ENCODE data around the gene CCDC184.
"Not testable (repeated sequence)": the region's sequence is repeated elsewhere in the genome, so short reads cannot be mapped to it uniquely, and the experiment has no call there.

Gene CCDC184

DNA sequence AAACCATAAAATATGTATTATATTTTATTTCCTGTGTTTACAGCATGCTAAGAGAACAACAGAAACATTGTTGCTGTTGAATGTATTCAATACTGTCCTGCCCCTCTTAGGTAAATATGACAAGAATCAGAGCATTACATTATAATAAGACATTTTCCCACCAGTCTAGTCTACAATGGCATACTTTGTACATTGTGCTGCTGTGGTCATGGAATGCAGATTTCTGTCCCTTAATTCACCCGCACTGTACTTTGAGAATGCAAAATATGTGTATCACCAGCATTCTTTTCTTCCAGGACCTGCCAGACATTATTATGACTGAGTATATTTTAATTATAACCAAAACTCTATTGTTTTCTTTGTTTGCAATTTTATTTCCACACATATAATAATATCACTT lies 36.2 kb downstream of the CCDC184 start:
- peaks cover 3% of the 10 kb centered on the region for H3K27me3 Mint-ChIP-seq (ENCODE audit: low read depth)
- no peaks in the 10 kb centered on the region for H3K9me3 Mint-ChIP-seq
- H3K4me1 Mint-ChIP-seq, result no peaks in the 10 kb centered on the region
- TF ChIP-seq, protein P1, sequence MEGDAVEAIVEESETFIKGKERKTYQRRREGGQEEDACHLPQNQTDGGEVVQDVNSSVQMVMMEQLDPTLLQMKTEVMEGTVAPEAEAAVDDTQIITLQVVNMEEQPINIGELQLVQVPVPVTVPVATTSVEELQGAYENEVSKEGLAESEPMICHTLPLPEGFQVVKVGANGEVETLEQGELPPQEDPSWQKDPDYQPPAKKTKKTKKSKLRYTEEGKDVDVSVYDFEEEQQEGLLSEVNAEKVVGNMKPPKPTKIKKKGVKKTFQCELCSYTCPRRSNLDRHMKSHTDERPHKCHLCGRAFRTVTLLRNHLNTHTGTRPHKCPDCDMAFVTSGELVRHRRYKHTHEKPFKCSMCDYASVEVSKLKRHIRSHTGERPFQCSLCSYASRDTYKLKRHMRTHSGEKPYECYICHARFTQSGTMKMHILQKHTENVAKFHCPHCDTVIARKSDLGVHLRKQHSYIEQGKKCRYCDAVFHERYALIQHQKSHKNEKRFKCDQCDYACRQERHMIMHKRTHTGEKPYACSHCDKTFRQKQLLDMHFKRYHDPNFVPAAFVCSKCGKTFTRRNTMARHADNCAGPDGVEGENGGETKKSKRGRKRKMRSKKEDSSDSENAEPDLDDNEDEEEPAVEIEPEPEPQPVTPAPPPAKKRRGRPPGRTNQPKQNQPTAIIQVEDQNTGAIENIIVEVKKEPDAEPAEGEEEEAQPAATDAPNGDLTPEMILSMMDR (IDR thresholded peaks at IDR 0.05; ENCODE audit: unreplicated experiment in 3 of 3), result no peak
- H3K27ac Mint-ChIP-seq, result no peak overlapping the region
- H3K36me3 Mint-ChIP-seq (ENCODE audit: low read depth), result no peaks in the 10 kb centered on the region
- no peak overlapping the region for H3K4me3 Mint-ChIP-seq

DNA sequence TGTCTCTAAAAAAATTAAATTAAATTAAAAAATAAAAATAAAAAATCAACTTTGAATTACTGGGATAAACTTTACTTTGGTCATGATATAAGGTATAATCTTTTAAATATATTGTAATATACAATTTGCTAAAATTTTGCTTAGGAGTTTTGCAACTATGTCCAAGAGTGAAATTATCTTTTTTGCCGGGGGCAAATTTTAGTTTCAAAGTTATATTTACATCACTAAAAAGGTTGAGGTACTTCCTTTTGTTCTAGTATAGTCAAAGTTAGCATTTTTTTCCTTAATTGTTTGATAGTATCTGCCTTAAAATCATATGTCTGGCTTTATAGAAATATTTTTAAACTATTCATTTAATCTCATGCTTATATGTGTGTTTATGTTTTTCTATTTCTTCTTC lies 37.3 kb downstream of the CCDC184 start:
- no peak overlapping the region for H3K4me3 Mint-ChIP-seq
- no peak overlapping the region for H3K27ac Mint-ChIP-seq
- H3K9me3 Mint-ChIP-seq, result peaks cover under 1% of the 10 kb centered on the region

DNA sequence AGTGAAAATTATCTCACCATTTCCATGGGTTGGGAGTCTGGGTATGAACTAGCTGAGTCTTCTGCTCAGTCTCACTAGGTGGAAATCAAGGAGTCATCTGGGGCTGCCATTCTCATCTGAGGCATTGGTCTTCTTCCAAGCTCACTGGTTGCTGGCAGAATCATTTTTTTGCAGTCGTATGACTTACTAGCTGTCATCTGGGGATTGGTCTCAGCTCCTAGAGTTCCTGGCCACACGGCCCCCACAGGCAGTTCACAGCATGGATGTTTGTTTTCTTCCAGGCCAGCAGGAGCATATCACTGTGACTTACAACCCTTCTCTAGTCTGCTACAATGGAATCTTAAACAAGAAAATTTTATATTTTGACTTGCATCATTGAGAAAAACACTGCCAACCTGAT lies 38.2 kb downstream of the CCDC184 start:
- H3K27ac Mint-ChIP-seq, result no peak overlapping the region
- TF ChIP-seq, protein P1 (IDR thresholded peaks at IDR 0.05; ENCODE audit: unreplicated experiment in 3 of 3), result no peak
- no peak overlapping the region for H3K4me3 Mint-ChIP-seq
- H3K4me1 Mint-ChIP-seq, result no peaks in the 10 kb centered on the region
- H3K27me3 Mint-ChIP-seq (ENCODE audit: low read depth), result peaks cover 3% of the 10 kb centered on the region
- no peaks in the 10 kb centered on the region for H3K36me3 Mint-ChIP-seq (ENCODE audit: low read depth)
- peaks cover 3% of the 10 kb centered on the region for H3K9me3 Mint-ChIP-seq

More for the DNA sequence above, 37.3 kb downstream of the CCDC184 start:
- Mint-ChIP-seq H3K27me3 (ENCODE audit: low read depth) (peaks cover 3% of the 10 kb centered on the region), H3K36me3 (ENCODE audit: low read depth) (no peaks in the 10 kb centered on the region), H3K4me1 (no peaks in the 10 kb centered on the region)
- TF ChIP-seq, protein P1 (IDR thresholded peaks at IDR 0.05; ENCODE audit: unreplicated experiment in 3 of 3), result no peak

DNA sequence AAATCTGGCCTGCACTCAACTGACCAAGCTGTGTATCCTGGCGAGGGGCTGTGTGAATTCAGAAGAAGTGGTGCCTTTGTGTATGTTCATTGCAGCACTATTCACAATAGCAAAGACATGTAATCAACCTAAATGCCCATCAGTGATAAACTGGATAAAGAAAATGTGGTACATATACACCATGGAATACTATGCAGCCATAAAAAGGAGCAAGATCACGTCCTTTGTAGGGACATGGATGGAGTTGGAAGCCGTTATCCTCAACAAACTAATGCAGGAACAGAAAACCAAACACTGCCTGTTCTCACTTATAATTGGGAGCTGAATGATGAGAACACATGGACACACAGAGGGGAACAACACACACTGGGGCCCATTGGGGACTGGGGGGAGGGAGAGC lies 41.1 kb downstream of the CCDC184 start:
- not testable (repeated sequence) for H3K36me3 Mint-ChIP-seq (ENCODE audit: low read depth); H3K27me3 Mint-ChIP-seq (ENCODE audit: low read depth); H3K4me1 Mint-ChIP-seq; H3K4me3 Mint-ChIP-seq; H3K27ac Mint-ChIP-seq
- peaks cover 11% of the 10 kb centered on the region for H3K9me3 Mint-ChIP-seq

DNA sequence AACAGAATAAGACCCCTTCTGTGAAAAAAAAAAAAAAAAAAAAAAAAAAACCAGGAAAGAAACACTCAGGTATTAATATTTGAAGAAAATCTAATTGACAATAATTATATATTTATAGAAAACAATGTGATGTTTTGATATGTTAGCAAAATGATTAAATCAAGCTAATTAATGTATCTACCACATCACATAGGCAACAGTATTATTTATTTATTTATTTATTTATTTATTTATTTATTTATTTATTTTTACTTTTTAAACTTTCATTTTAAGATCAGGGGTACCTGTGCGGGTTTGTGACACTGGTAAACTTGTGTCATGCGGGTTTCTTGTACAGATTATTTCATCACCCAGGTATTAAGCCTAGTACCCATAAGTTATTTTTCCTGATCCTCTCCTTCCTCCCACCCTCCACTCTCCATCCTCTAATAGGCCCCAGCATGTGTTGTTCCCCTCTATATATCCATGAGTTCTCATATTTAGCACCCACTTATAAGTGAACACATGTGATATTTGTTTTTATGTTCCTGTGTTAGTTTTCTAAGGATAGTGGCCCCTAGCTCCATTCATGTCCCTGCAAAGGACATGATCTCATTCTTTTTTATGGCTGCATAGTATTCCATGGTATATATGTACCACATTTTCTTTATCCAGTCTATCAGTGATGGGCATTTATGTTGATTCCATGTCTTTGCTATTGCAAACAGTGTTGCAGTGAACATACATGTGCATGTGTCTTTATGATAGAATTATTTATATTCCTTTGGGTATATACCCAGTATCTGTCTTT lies 47.9 kb downstream of the CCDC184 start:
- not testable (repeated sequence) for H3K4me3 Mint-ChIP-seq; H3K4me1 Mint-ChIP-seq; H3K27me3 Mint-ChIP-seq (ENCODE audit: low read depth); H3K27ac Mint-ChIP-seq; H3K36me3 Mint-ChIP-seq (ENCODE audit: low read depth)
- peaks cover 11% of the 10 kb centered on the region for H3K9me3 Mint-ChIP-seq
